ENCODE data around the gene ESRRG.

DNA sequence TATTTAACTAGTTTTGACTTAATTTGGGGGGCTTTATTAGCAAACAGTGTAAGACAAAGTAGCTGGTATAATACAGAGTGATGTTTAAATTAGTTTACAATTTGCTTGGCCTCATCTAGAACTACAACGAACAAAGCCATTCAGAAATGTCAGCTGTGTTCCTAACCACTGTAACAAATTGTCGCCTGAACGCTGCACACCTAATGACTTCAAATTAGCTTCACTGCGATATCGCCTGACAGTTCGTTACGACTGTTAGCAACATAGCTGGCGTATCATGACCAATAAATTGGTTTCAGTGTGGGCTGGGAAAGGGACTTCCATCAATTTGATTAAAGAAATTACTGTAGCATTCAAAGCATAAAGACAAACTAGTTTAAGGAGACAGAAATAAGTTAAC lies 160.1 kb downstream of the ESRRG start:
- TF ChIP-seq, protein P1, sequence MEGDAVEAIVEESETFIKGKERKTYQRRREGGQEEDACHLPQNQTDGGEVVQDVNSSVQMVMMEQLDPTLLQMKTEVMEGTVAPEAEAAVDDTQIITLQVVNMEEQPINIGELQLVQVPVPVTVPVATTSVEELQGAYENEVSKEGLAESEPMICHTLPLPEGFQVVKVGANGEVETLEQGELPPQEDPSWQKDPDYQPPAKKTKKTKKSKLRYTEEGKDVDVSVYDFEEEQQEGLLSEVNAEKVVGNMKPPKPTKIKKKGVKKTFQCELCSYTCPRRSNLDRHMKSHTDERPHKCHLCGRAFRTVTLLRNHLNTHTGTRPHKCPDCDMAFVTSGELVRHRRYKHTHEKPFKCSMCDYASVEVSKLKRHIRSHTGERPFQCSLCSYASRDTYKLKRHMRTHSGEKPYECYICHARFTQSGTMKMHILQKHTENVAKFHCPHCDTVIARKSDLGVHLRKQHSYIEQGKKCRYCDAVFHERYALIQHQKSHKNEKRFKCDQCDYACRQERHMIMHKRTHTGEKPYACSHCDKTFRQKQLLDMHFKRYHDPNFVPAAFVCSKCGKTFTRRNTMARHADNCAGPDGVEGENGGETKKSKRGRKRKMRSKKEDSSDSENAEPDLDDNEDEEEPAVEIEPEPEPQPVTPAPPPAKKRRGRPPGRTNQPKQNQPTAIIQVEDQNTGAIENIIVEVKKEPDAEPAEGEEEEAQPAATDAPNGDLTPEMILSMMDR (IDR thresholded peaks at IDR 0.05), result no peak
- no peak for TF ChIP-seq POLR2AphosphoS5 (IDR thresholded peaks at IDR 0.05)
